SK-N-SH (cell line): ENCODE results near the gene ASPSCR1. TPM values are rescaled to one million over a fixed set of nuclear protein-coding genes. Genes with fewer than 3 reads are reported as not detected.
A peak's percentile ranks its signal among the peaks of the same experiment; 100 is the strongest.

Experiments
- CTCF ChIA-PET: fragments of 300-600, 350-600 bp; formaldehyde crosslinking; extraction: SDS; loops from one replicate; lab custom pipeline; 2021; lab: Yijun Ruan, JAX
- POLR2A ChIA-PET: fragments of 350-600 bp; sonication (Branson Sonifier 250); formaldehyde crosslinking; extraction: SDS; loops from one replicate; lab custom pipeline; 2020; ENCODE audit warnings: antibody characterized with exemption, inconsistent platforms; lab: Yijun Ruan, JAX
- DNase-seq: peaks from one replicate; pipeline ENCODE4 v3.0.0; 2012
- H2AFZ ChIP-seq: fragments of 200-600 bp; sonication (generic); 2 replicates; pipeline ENCODE4 v1.8.1; 2016; ENCODE audit warnings: antibody characterized with exemption, mild to moderate bottlenecking, low read depth
- H3F3A ChIP-seq: fragments of 200-600 bp; sonication (generic); replicated peaks from 2 replicates; pipeline ENCODE3; 2016; ENCODE audit warnings: antibody characterized with exemption, mild to moderate bottlenecking; ENCODE audit not compliant: insufficient read depth
- H3K27ac ChIP-seq, 2 experiments: fragments of 200-500 bp in 1 of 2; fragments of 200-600 bp in 1 of 2; sonication (Bioruptor generic) in 1 of 2; sonication (generic), shearing (Covaris generic) in 1 of 2; 2 replicates each; pipeline versions ENCODE4 v1.5.1 to v1.6.1; 2014 to 2016; ENCODE audit warnings: low read depth in 2 of 2, inconsistent platforms in 1 of 2, low read length in 1 of 2, mild to moderate bottlenecking in 1 of 2, mixed read lengths in 1 of 2
- H3K27me3 ChIP-seq: fragments of 200-600 bp; sonication (generic), shearing (Covaris generic); 2 replicates; pipeline ENCODE4 v1.6.1; 2016; ENCODE audit warnings: mixed run types; ENCODE audit not compliant: insufficient read depth
- H3K36me3 ChIP-seq, 2 experiments: fragments of 200-500 bp in 1 of 2; fragments of 200-600 bp in 1 of 2; sonication (Bioruptor generic) in 1 of 2; sonication (generic) in 1 of 2; replicated peaks in 1 of 2; 2 replicates each; pipeline versions ENCODE3 to v1.5.1; 2014 to 2016; ENCODE audit warnings: low read length in 1 of 2, mild to moderate bottlenecking in 1 of 2; ENCODE audit not compliant: insufficient read depth in 2 of 2, control insufficient read depth in 1 of 2
- H3K4me1 ChIP-seq, 2 experiments: fragments of 200-500 bp in 1 of 2; fragments of 200-600 bp in 1 of 2; sonication (Bioruptor generic) in 1 of 2; sonication (generic), shearing (Covaris generic) in 1 of 2; 2 replicates each; pipeline versions ENCODE4 v1.5.1 to v1.6.1; 2014 to 2016; ENCODE audit warnings: low read depth in 1 of 2, low read length in 1 of 2, mixed run types in 1 of 2; ENCODE audit not compliant: insufficient read depth in 2 of 2, control insufficient read depth in 1 of 2
- H3K4me2 ChIP-seq: fragments of 200-600 bp; sonication (generic), shearing (Covaris generic); 2 replicates; pipeline ENCODE4 v1.6.1; 2017; ENCODE audit warnings: mixed run types
- H3K4me3 ChIP-seq, 2 experiments: fragments of 200-500 bp in 1 of 2; fragments of 200-600 bp in 1 of 2; sonication (Bioruptor generic) in 1 of 2; sonication (generic), shearing (Covaris generic) in 1 of 2; 2 replicates each; pipeline versions ENCODE4 v1.5.1 to v1.8.1; 2014 to 2016; ENCODE audit warnings: low read depth in 2 of 2, inconsistent platforms in 1 of 2, low read length in 1 of 2, mild to moderate bottlenecking in 1 of 2, mixed read lengths in 1 of 2, moderate library complexity in 1 of 2
- H3K79me2 ChIP-seq: fragments of 200-600 bp; sonication (generic); 2 replicates; pipeline ENCODE4 v1.8.1; 2017; ENCODE audit warnings: mild to moderate bottlenecking; ENCODE audit not compliant: insufficient read depth
- H3K9ac ChIP-seq: fragments of 200-600 bp; sonication (generic); 2 replicates; pipeline ENCODE4 v1.6.1; 2017; ENCODE audit warnings: mixed run types
- H3K9me2 ChIP-seq: fragments of 200-600 bp; sonication (generic); 2 replicates; pipeline ENCODE4 v1.6.1; 2017; ENCODE audit warnings: mixed run types
- H3K9me3 ChIP-seq: fragments of 200-600 bp; sonication (generic); 2 replicates; pipeline ENCODE4 v1.6.1; 2017; ENCODE audit warnings: mixed run types, mild to moderate bottlenecking, moderate library complexity
- H4K20me1 ChIP-seq: fragments of 200-600 bp; sonication (generic); 2 replicates; pipeline ENCODE4 v1.6.1; 2017; ENCODE audit warnings: mild to moderate bottlenecking, mixed run types; ENCODE audit not compliant: insufficient read depth
- CHD2 ChIP-seq: fragments of 150-350 bp; IDR thresholded peaks from 2 replicates; pipeline ENCODE4 v1.6.1; 2018; ENCODE audit warnings: low read length; ENCODE audit not compliant: partially characterized antibody
- ELF1 ChIP-seq: IDR thresholded peaks from 2 replicates; pipeline ENCODE4 v1.4.0; 2012
- EZH2phosphoT487 ChIP-seq: fragments of 200-600 bp; sonication (generic); IDR thresholded peaks from 2 replicates; pipeline ENCODE4 v1.6.1; 2017; ENCODE audit warnings: low read depth, mixed run types, mild to moderate bottlenecking, antibody characterized with exemption, moderate library complexity, borderline replicate concordance
- FOXM1 ChIP-seq: IDR thresholded peaks from 2 replicates; pipeline ENCODE4 v1.4.0; 2012; ENCODE audit warnings: low read depth, mild to moderate bottlenecking
- GATA2 ChIP-seq: sonication (generic); formaldehyde crosslinking; IDR thresholded peaks from 2 replicates; pipeline ENCODE4 v1.5.0; 2020; ENCODE audit warnings: mild to moderate bottlenecking, missing genetic modification reagents
- IRF3 ChIP-seq: fragments of 150-350 bp; IDR thresholded peaks from 2 replicates; pipeline ENCODE4 v1.6.1; 2016; ENCODE audit warnings: mild to moderate bottlenecking, low read depth, low read length
- JUND ChIP-seq: IDR thresholded peaks from 2 replicates; pipeline ENCODE4 v1.4.0; 2012
- MEF2A ChIP-seq: IDR thresholded peaks from 2 replicates; pipeline ENCODE4 v1.4.0; 2012; ENCODE audit warnings: low read depth, borderline replicate concordance
- MXI1 ChIP-seq: IDR thresholded peaks from 2 replicates; pipeline ENCODE4 v1.6.1; 2012; ENCODE audit warnings: mild to moderate bottlenecking, low read depth, low read length, improper control_type of control experiment
- PBX3 ChIP-seq: IDR thresholded peaks from 2 replicates; pipeline ENCODE4; 2012
- SIN3A ChIP-seq: IDR thresholded peaks from 2 replicates; pipeline ENCODE4 v1.6.1; 2012; ENCODE audit warnings: low read depth, mild to moderate bottlenecking, low read length, moderate library complexity, borderline replicate concordance
- SMC3 ChIP-seq: IDR thresholded peaks from 2 replicates; pipeline ENCODE4 v1.6.1; 2012; ENCODE audit warnings: low read depth, low read length, improper control_type of control experiment
- TAF1 ChIP-seq: IDR thresholded peaks from 2 replicates; pipeline ENCODE4 v1.6.1; 2012; ENCODE audit warnings: low read depth, mild to moderate bottlenecking, low read length, moderate library complexity, borderline replicate concordance
- USF1 ChIP-seq: IDR thresholded peaks from 2 replicates; pipeline ENCODE4 v1.4.0; 2012; ENCODE audit warnings: low read depth, borderline replicate concordance
- WGBS: methylation state at CpG from one replicate; pipeline ENCODE4 v1.1.6; 2017; ENCODE audit warnings: low lambda C conversion rate; 5-methylcytosine and 5-hydroxymethylcytosine counted together
- polyA plus RNA-seq, 3 experiments: library from polyadenylated mRNA; depleted of rRNA; stranded (reverse); fragments of >200 nt; gene quantifications; 2 replicates each; pipeline ENCODE4 v1.2.3, GENCODE V29; 2012

Gene ASPSCR1
- polyA plus RNA-seq, 1 of the 3 experiments (the other 2 are of a cell fraction) = 36.2 TPM

- peaks cover 7 to 29% of the 10 kb centered on the region in 2 experiments for H3K4me1 ChIP-seq
- 17% methylated on average over 11 of the region's 59 CpGs for WGBS
- POLR2A ChIA-PET = interaction anchor here (0.9 to 3.4 kb wide), 3 partner anchors 10 to 123 kb away, joined by 3 to 9 read pairs (median 7); partner anchors contain the start of genes CENPX and LRRC45
- H3K27me3 ChIP-seq = no peaks in the 10 kb centered on the region
- no peaks in the 10 kb centered on the region for H3K9me2 ChIP-seq
- H3K79me2 ChIP-seq = no peaks in the 10 kb centered on the region
- CTCF ChIA-PET = interaction anchor here (0.8 to 35.7 kb wide), 15 partner anchors 11 to 163 kb away, joined by 3 to 1216 read pairs (median 14); partner anchors contain the start of genes CENPX, LRRC45, MAFG and NOTUM
- no peaks in the 10 kb centered on the region for H3K9me3 ChIP-seq
- peaks cover 5 to 15% of the 10 kb centered on the region in 2 experiments for H3K36me3 ChIP-seq
- peak overlapping the region in 1 of 2 experiments; percentile 62; a peak in 2 of 4 replicates for H3K27ac ChIP-seq
- H3K4me3 ChIP-seq = peak overlapping the region; percentile 57 to 62; a peak in 3 of 4 replicates
- H4K20me1 ChIP-seq = peaks cover 4% of the 10 kb centered on the region; the same call in 1 of the 2 replicates
- peak overlapping the region; percentile 81 for H3K4me2 ChIP-seq
- peak; percentile 85 for DNase-seq
- no peak overlapping the region for H2AFZ ChIP-seq
- H3F3A ChIP-seq = peaks cover 34% of the 10 kb centered on the region
- TF ChIP-seq IRF3 = no peak
- TF ChIP-seq MXI1 = peak; percentile 62
- H3K9ac ChIP-seq = peak overlapping the region; percentile 31; the same call in 1 of the 2 replicates
These were observed 54.6 kb downstream of the ASPSCR1 start for GRCh38 chr17:82031885-82032627.

GRCh38 chr17:82033359-82034085, 56.1 kb downstream of the ASPSCR1 start:
- no peak overlapping the region for H3K4me2 ChIP-seq
- H3K9ac ChIP-seq = no peak overlapping the region
- peaks cover 35% of the 10 kb centered on the region for H3F3A ChIP-seq
- peaks cover 5 to 10% of the 10 kb centered on the region in 2 experiments for H3K36me3 ChIP-seq
- no peak overlapping the region for H3K4me3 ChIP-seq
- no peaks in the 10 kb centered on the region for H3K9me2 ChIP-seq
- TF ChIP-seq SMC3 (no peak), SIN3A (no peak), MEF2A (no peak), TAF1 (no peak), USF1 (no peak), GATA2 (CRISPR knock-in tag) (no peak), EZH2phosphoT487 (no peak), ELF1 (no peak), JUND (no peak), FOXM1 (no peak), PBX3 (no peak), IRF3 (no peak), CHD2 (no peak)
- CTCF ChIA-PET = interaction anchor here (1.0 to 35.7 kb wide), 6 partner anchors 13 to 122 kb away, joined by 3 to 1216 read pairs (median 65); partner anchors contain the start of genes CENPX, DUS1L, LRRC45 and NOTUM
- H2AFZ ChIP-seq = no peak overlapping the region
- H4K20me1 ChIP-seq = peaks cover 4% of the 10 kb centered on the region; the same call in 1 of the 2 replicates
- H3K79me2 ChIP-seq = no peaks in the 10 kb centered on the region
- 95% methylated on average over 38 of the region's 38 CpGs for WGBS
- peaks cover 7 to 33% of the 10 kb centered on the region in 2 experiments for H3K4me1 ChIP-seq
- H3K9me3 ChIP-seq = no peaks in the 10 kb centered on the region
- no peak for DNase-seq
- no peak overlapping the region for H3K27ac ChIP-seq
- POLR2A ChIA-PET = no interaction called here
- no peaks in the 10 kb centered on the region for H3K27me3 ChIP-seq
